ENCODE results near the gene DRAM1.

Gene DRAM1

GRCh38 chr12:101832030-101832429, 45.4 kb upstream of the DRAM1 start:
- no CpG with 5 or more reads among the region's 1 CpG for WGBS (ENCODE audit: extremely low coverage, insufficient coverage, low lambda C conversion rate)
- Histone ChIP-seq H3K4me1 (ENCODE audit: control insufficient read depth, low read depth, low read length) (no peaks in the 10 kb centered on the region), H2BK5ac (ENCODE audit: low read length) (no peak overlapping the region), H3K56ac (ENCODE audit: low read length) (no peak overlapping the region), H3K4me3 (ENCODE audit: low read length) (no peak overlapping the region), H4K8ac (ENCODE audit: low read depth, low read length) (no peak overlapping the region), H3K9ac (ENCODE audit: low read length) (no peak overlapping the region), H3K23ac (ENCODE audit: low read length) (no peak overlapping the region), H3K36me3 (ENCODE audit: control insufficient read depth, insufficient read depth, low read length) (no peaks in the 10 kb centered on the region), H3K27ac (ENCODE audit: low read depth, low read length) (no peak overlapping the region), H3K79me2 (ENCODE audit: control insufficient read depth, insufficient read depth, low read length) (no peaks in the 10 kb centered on the region), H3K18ac (ENCODE audit: low read length) (no peak overlapping the region), H2BK15ac (replicated peaks; ENCODE audit: low read depth) (no peak overlapping the region), H3K4me2 (ENCODE audit: low read length) (no peak overlapping the region), H3K79me1 (ENCODE audit: low read length) (no peaks in the 10 kb centered on the region), H4K5ac (ENCODE audit: low read length) (no peak overlapping the region), H2BK120ac (ENCODE audit: low read depth, low read length) (no peak overlapping the region), H2AK5ac (ENCODE audit: low read length) (no peak overlapping the region), H3K4ac (ENCODE audit: low read depth, low read length) (no peak overlapping the region), H3K27me3 (ENCODE audit: insufficient read depth, low read length, poor library complexity) (no peaks in the 10 kb centered on the region)
- no peak for DNase-seq

- H3K4ac ChIP-seq (ENCODE audit: low read depth, low read length), result no peak overlapping the region
- WGBS (ENCODE audit: extremely low coverage, insufficient coverage, low lambda C conversion rate), result no CpG with 5 or more reads among the region's 3 CpGs
- H4K5ac ChIP-seq (ENCODE audit: low read length), result no peak overlapping the region
- H3K4me2 ChIP-seq (ENCODE audit: low read length), result no peak overlapping the region
- no peak overlapping the region for H2AK5ac ChIP-seq (ENCODE audit: low read length)
- H3K56ac ChIP-seq (ENCODE audit: low read length), result no peak overlapping the region
- DNase-seq, result no peak
- no peaks in the 10 kb centered on the region for H3K36me3 ChIP-seq (ENCODE audit: control insufficient read depth, insufficient read depth, low read length)
- H3K27me3 ChIP-seq (ENCODE audit: insufficient read depth, low read length, poor library complexity), result no peaks in the 10 kb centered on the region
- H3K18ac ChIP-seq (ENCODE audit: low read length), result no peak overlapping the region
- H3K23ac ChIP-seq (ENCODE audit: low read length), result no peak overlapping the region
- no peak overlapping the region for H3K4me3 ChIP-seq (ENCODE audit: low read length)
- no peaks in the 10 kb centered on the region for H3K4me1 ChIP-seq (ENCODE audit: control insufficient read depth, low read depth, low read length)
- no peak overlapping the region for H2BK15ac ChIP-seq (replicated peaks; ENCODE audit: low read depth)
- H3K79me1 ChIP-seq (ENCODE audit: low read length), result no peaks in the 10 kb centered on the region
- no peak overlapping the region for H3K27ac ChIP-seq (ENCODE audit: low read depth, low read length)
- H4K8ac ChIP-seq (ENCODE audit: low read depth, low read length), result no peak overlapping the region
- H3K9ac ChIP-seq (ENCODE audit: low read length), result no peak overlapping the region
- no peak overlapping the region for H2BK120ac ChIP-seq (ENCODE audit: low read depth, low read length)
- H3K79me2 ChIP-seq (ENCODE audit: control insufficient read depth, insufficient read depth, low read length), result no peaks in the 10 kb centered on the region
- H2BK5ac ChIP-seq (ENCODE audit: low read length), result no peak overlapping the region
Measured at GRCh38 chr12:101838628-101839323, 38.6 kb upstream of the DRAM1 start.

GRCh38 chr12:101839324-101840283, 37.8 kb upstream of the DRAM1 start:
- Histone ChIP-seq H3K23ac (ENCODE audit: low read length) (no peak overlapping the region), H3K4me2 (ENCODE audit: low read length) (no peak overlapping the region), H3K79me1 (ENCODE audit: low read length) (no peaks in the 10 kb centered on the region), H3K4me3 (ENCODE audit: low read length) (no peak overlapping the region), H3K4me1 (ENCODE audit: control insufficient read depth, low read depth, low read length) (no peaks in the 10 kb centered on the region), H3K36me3 (ENCODE audit: control insufficient read depth, insufficient read depth, low read length) (no peaks in the 10 kb centered on the region), H4K8ac (ENCODE audit: low read depth, low read length) (no peak overlapping the region), H3K27ac (ENCODE audit: low read depth, low read length) (no peak overlapping the region), H2BK15ac (replicated peaks; ENCODE audit: low read depth) (no peak overlapping the region), H4K5ac (ENCODE audit: low read length) (no peak overlapping the region), H3K56ac (ENCODE audit: low read length) (no peak overlapping the region), H3K27me3 (ENCODE audit: insufficient read depth, low read length, poor library complexity) (no peaks in the 10 kb centered on the region), H2BK120ac (ENCODE audit: low read depth, low read length) (no peak overlapping the region), H2AK5ac (ENCODE audit: low read length) (no peak overlapping the region), H3K18ac (ENCODE audit: low read length) (no peak overlapping the region), H3K79me2 (ENCODE audit: control insufficient read depth, insufficient read depth, low read length) (no peaks in the 10 kb centered on the region), H2BK5ac (ENCODE audit: low read length) (no peak overlapping the region), H3K4ac (ENCODE audit: low read depth, low read length) (no peak overlapping the region), H3K9ac (ENCODE audit: low read length) (no peak overlapping the region)
- WGBS (ENCODE audit: extremely low coverage, insufficient coverage, low lambda C conversion rate), result no CpG with 5 or more reads among the region's 6 CpGs
- peak; percentile 65 for DNase-seq

DNA sequence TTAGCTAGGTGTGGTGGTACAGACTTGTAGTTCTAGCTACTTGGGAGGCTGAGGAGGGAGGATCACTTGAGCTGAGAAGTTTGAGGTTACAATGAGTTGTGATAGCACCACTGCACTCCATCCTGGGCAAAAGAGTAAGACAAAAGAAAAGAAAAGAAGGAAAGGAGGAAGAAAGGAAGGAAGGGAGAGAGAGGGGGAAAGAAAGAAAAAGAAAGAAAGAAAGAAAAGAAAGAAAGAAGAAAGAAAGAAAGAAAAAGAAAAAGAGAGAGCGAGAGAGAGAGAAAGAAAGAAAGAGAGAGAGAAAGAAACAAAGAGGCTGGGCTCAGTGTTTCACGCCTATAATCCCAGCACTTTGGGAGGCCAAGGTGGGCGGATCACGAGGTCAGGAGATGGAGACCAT, 36.3 kb upstream of the DRAM1 start:
- Histone ChIP-seq H3K23ac (ENCODE audit: low read length) (no peak overlapping the region), H2BK5ac (ENCODE audit: low read length) (no peak overlapping the region), H2BK120ac (ENCODE audit: low read depth, low read length) (no peak overlapping the region), H4K8ac (ENCODE audit: low read depth, low read length) (no peak overlapping the region), H3K27ac (ENCODE audit: low read depth, low read length) (no peak overlapping the region), H2AK5ac (ENCODE audit: low read length) (no peak overlapping the region), H3K4me1 (ENCODE audit: control insufficient read depth, low read depth, low read length) (no peaks in the 10 kb centered on the region), H4K5ac (ENCODE audit: low read length) (no peak overlapping the region), H3K79me2 (ENCODE audit: control insufficient read depth, insufficient read depth, low read length) (no peaks in the 10 kb centered on the region), H3K4me2 (ENCODE audit: low read length) (no peak overlapping the region), H3K4me3 (ENCODE audit: low read length) (no peak overlapping the region), H3K9ac (ENCODE audit: low read length) (no peak overlapping the region), H3K18ac (ENCODE audit: low read length) (no peak overlapping the region), H3K56ac (ENCODE audit: low read length) (no peak overlapping the region), H3K36me3 (ENCODE audit: control insufficient read depth, insufficient read depth, low read length) (no peaks in the 10 kb centered on the region), H3K27me3 (ENCODE audit: insufficient read depth, low read length, poor library complexity) (no peaks in the 10 kb centered on the region), H2BK15ac (replicated peaks; ENCODE audit: low read depth) (no peak overlapping the region), H3K79me1 (ENCODE audit: low read length) (no peaks in the 10 kb centered on the region), H3K4ac (ENCODE audit: low read depth, low read length) (no peak overlapping the region)
- no CpG with 5 or more reads among the region's 4 CpGs for WGBS (ENCODE audit: extremely low coverage, insufficient coverage, low lambda C conversion rate)
- no peak for DNase-seq

DNA sequence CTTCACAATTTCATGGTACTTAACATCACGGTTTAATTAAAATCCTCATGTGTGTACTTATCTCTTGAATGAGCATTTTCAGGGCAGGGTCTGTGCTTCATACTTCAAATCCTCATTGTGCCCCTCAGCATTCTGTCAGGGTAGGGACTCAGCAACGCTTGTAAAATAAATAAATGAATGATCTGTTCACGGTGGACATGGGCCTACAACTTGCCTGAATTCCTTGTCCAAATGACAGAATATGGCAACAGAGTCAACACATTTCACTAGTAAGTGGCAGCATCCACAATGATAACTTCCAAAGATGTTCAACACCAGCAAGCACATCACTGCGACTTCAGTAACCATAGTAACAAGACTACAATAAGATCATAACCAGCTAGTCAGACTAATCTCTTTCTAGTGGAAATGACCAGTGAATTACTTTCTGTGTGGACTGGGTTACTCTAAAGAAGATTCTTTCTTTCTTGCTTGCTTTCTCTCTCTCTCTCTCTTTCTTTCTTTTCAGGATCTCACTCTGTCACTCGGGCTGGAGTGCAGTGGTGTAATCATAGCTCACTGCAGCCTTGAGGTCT, 32.2 kb upstream of the DRAM1 start:
- no peak overlapping the region for H3K18ac ChIP-seq (ENCODE audit: low read length)
- no peak overlapping the region for H4K8ac ChIP-seq (ENCODE audit: low read depth, low read length)
- H3K4ac ChIP-seq (ENCODE audit: low read depth, low read length), result no peak overlapping the region
- no peak overlapping the region for H3K4me3 ChIP-seq (ENCODE audit: low read length)
- H2AK5ac ChIP-seq (ENCODE audit: low read length), result no peak overlapping the region
- no peaks in the 10 kb centered on the region for H3K27me3 ChIP-seq (ENCODE audit: insufficient read depth, low read length, poor library complexity)
- no peak overlapping the region for H3K23ac ChIP-seq (ENCODE audit: low read length)
- no peaks in the 10 kb centered on the region for H3K36me3 ChIP-seq (ENCODE audit: control insufficient read depth, insufficient read depth, low read length)
- no peak overlapping the region for H3K4me2 ChIP-seq (ENCODE audit: low read length)
- no peak overlapping the region for H2BK120ac ChIP-seq (ENCODE audit: low read depth, low read length)
- no peaks in the 10 kb centered on the region for H3K4me1 ChIP-seq (ENCODE audit: control insufficient read depth, low read depth, low read length)
- H3K56ac ChIP-seq (ENCODE audit: low read length), result no peak overlapping the region
- no peak overlapping the region for H3K9ac ChIP-seq (ENCODE audit: low read length)
- no peak for DNase-seq
- WGBS (ENCODE audit: extremely low coverage, insufficient coverage, low lambda C conversion rate), result no CpG with 5 or more reads among the region's 5 CpGs
- H4K5ac ChIP-seq (ENCODE audit: low read length), result no peak overlapping the region
- no peak overlapping the region for H2BK5ac ChIP-seq (ENCODE audit: low read length)
- H2BK15ac ChIP-seq (replicated peaks; ENCODE audit: low read depth), result no peak overlapping the region
- H3K27ac ChIP-seq (ENCODE audit: low read depth, low read length), result no peak overlapping the region
- no peaks in the 10 kb centered on the region for H3K79me1 ChIP-seq (ENCODE audit: low read length)
- no peaks in the 10 kb centered on the region for H3K79me2 ChIP-seq (ENCODE audit: control insufficient read depth, insufficient read depth, low read length)
